ENCODE measurements around the gene FASTKD3. TPM values are rescaled to one million over a fixed set of nuclear protein-coding genes. Genes with fewer than 3 reads are reported as not detected.

FASTKD3 gene
- total and polyA plus RNA-seq, 2 of the 4 experiments (the other 2 are of a cell fraction) = 8.4 to 12.7 TPM

- H3K18ac ChIP-seq (ENCODE audit: low read depth, low read length) = no peak overlapping the region
- no TSS peak for BruUV-seq (replicated peaks)
- H3K4me2 ChIP-seq (ENCODE audit: low read depth, low read length) = no peak overlapping the region
- no peak overlapping the region for H4K5ac ChIP-seq (ENCODE audit: low read depth, low read length)
- ChIA-PET POLR2A (ENCODE audit: unreplicated experiment) (no interaction called here), CTCF (interaction anchor here (0.5 kb wide), 1 partner anchor 309 kb away, joined by 3 read pairs; no protein-coding TSS in a partner anchor)
- peaks cover 2% of the 10 kb centered on the region; the same call in 1 of the 2 replicates for H3K9me3 ChIP-seq (ENCODE audit: control insufficient read depth, insufficient read depth, low read length)
- DNase-seq = peak; percentile 81
- no peak overlapping the region for H3K27ac ChIP-seq (ENCODE audit: insufficient read depth, low read length)
- no peak overlapping the region for H2BK5ac ChIP-seq (ENCODE audit: low read depth, low read length, poor library complexity, severe bottlenecking)
- H3K4me1 ChIP-seq (ENCODE audit: control insufficient read depth, insufficient read depth, low read length) = peaks cover 10% of the 10 kb centered on the region
- no peak overlapping the region for H4K91ac ChIP-seq (ENCODE audit: insufficient read depth, low read depth, low read length)
- in situ Hi-C loops (cut with MboI; ENCODE audit: low sequenced_read_pairs) (no loop called here), intact Hi-C loops (cut with micrococcal nuclease) (no loop called here), dilution Hi-C loops (cut with HindIII; ENCODE audit: low sequenced_read_pairs, unreplicated experiment) (no loop called here)
- H3K23ac ChIP-seq (ENCODE audit: low read depth, low read length) = no peak overlapping the region
- H3K9ac ChIP-seq (ENCODE audit: low read depth, low read length) = no peak overlapping the region
- no peak overlapping the region for H2AK9ac ChIP-seq (replicated peaks; ENCODE audit: low read depth, low read length, poor library complexity)
- H2BK20ac ChIP-seq (ENCODE audit: low read depth, low read length) = no peak overlapping the region
- H3K56ac ChIP-seq (ENCODE audit: extremely low read depth, insufficient read depth, low read length) = no peak overlapping the region
- H3K14ac ChIP-seq (replicated peaks; ENCODE audit: low read depth, low read length) = no peak overlapping the region
- H3K36me3 ChIP-seq (ENCODE audit: control insufficient read depth, insufficient read depth, low read length) = peaks cover 12% of the 10 kb centered on the region
- H3K9me1 ChIP-seq (ENCODE audit: insufficient read depth, low read length) = 0 out of 2 replicates have a peak, but pooled peaks cover 3% of the 10 kb centered on the region
- no peaks in the 10 kb centered on the region for H3K27me3 ChIP-seq (ENCODE audit: control insufficient read depth, insufficient read depth, low read length)
- ATAC-seq (ENCODE audit: low read depth) = peak; percentile 85
- H3K4me3 ChIP-seq (ENCODE audit: insufficient read depth, low read depth, low read length) = no peak overlapping the region
- TF ChIP-seq CEBPB (IDR thresholded peaks at IDR 0.05; ENCODE audit: low read depth, low read length) = no peak
- 0 out of 2 replicates have a peak, but pooled peaks have one; percentile 33 for TF ChIP-seq FOS (IDR thresholded peaks at IDR 0.05; ENCODE audit: low read depth, low read length)
- no peak overlapping the region for H2AFZ ChIP-seq (replicated peaks; ENCODE audit: low read length, poor library complexity)
- no peaks in the 10 kb centered on the region for H4K20me1 ChIP-seq (ENCODE audit: insufficient read depth, low read length)
- no CpG with 5 or more reads among the region's 2 CpGs for WGBS, 2 experiments (ENCODE audit: extremely low coverage in 2 of 2, insufficient read length in 1 of 2)
- H2AK5ac ChIP-seq (ENCODE audit: low read depth, low read length) = no peak overlapping the region
- H4K8ac ChIP-seq (ENCODE audit: low read depth in 2 of 2, low read length in 2 of 2) = no peak overlapping the region
- H3K79me1 ChIP-seq (ENCODE audit: low read depth in 1 of 2, low read length in 2 of 2) = no peaks in the 10 kb centered on the region
- no peak overlapping the region for H2BK120ac ChIP-seq (ENCODE audit: low read depth, low read length)
- H2BK15ac ChIP-seq (ENCODE audit: low read depth, low read length) = no peak overlapping the region
- no peak overlapping the region for H3K4ac ChIP-seq (ENCODE audit: low read depth, low read length)
These were observed 35.3 kb upstream of the FASTKD3 start for GRCh38 chr5:7904170-7904569.

Data from IMR-90 (cell line).